ENCODE results near the gene TBC1D21. TPM values are rescaled to one million over a fixed set of nuclear protein-coding genes. Genes with fewer than 3 reads are reported as not detected.

The TBC1D21 gene
- total RNA-seq, 2 donors from 2014 or later, result not detected

DNA sequence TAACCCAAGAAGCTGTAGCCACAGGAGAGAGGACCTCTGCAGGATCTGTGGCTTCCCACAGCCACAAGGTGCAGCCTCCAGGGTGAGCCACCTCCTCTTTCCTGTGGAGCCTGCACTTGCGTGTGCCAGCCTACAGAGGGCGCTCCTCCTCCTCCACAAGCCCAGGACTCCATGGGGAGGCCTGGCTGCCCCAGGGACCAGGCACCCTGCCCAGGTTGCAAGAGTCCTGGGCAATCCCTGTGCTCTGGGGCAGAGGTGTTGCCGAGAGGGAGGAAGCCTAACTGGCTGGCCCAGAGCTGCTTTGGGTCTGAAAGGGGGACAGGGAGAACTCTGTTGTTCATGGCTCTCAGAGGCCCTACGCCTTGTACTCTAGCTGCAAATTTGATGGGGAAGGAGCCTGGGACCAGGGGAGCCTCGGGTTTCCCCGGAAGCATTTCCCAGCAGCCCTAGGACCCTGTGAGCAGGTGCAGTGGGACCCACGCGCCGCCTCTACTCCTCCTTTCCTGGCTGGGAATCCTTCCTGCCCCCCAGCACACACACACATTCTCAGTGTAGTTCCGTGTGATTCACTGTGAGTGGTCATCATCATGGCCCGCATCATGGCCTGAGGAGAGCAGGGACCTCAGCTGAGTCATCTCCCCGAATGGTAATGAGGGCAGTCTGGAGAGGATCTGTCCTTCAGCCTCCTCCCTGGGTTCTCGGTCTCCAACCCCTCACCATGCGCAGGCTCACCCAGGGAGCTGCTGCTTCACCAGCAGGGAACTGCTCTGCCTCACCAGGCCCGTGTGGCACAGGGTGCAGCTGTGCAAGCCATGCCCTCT lies 24.3 kb downstream of the TBC1D21 start:
- Mint-ChIP-seq H3K27ac (no peak overlapping the region), H3K36me3 (no peaks in the 10 kb centered on the region), H3K9me3 (no peaks in the 10 kb centered on the region)
- peak; percentile 63 to 78 for DNase-seq (ENCODE audit: low spot score in 2 of 2)
- ATAC-seq, result peak; percentile 87 to 93

- DNase-seq (ENCODE audit: low spot score in 2 of 2) (no peak), ATAC-seq (no peak)
- Mint-ChIP-seq H3K9me3 (no peaks in the 10 kb centered on the region), H3K27ac (peak overlapping the region in 1 of 2 donors; percentile 86), H3K36me3 (no peaks in the 10 kb centered on the region)
Measured at GRCh38 chr15:73899197-73900094, 26.1 kb downstream of the TBC1D21 start.

- H3K36me3 Mint-ChIP-seq, result no peaks in the 10 kb centered on the region
- DNase-seq (ENCODE audit: low spot score in 2 of 2) (no peak), ATAC-seq (no peak)
- H3K27ac Mint-ChIP-seq, result no peak overlapping the region
- H3K9me3 Mint-ChIP-seq, result no peaks in the 10 kb centered on the region
Measured at GRCh38 chr15:73900095-73900712, 26.8 kb downstream of the TBC1D21 start.

GRCh38 chr15:73901126-73901810 lies 27.9 kb downstream of the TBC1D21 start:
- Mint-ChIP-seq H3K9me3 (no peaks in the 10 kb centered on the region), H3K27ac (no peak overlapping the region), H3K36me3 (no peaks in the 10 kb centered on the region)
- ATAC-seq (no peak), DNase-seq (ENCODE audit: low spot score in 2 of 2) (peak in 1 of 2 donors; percentile 34)

DNA sequence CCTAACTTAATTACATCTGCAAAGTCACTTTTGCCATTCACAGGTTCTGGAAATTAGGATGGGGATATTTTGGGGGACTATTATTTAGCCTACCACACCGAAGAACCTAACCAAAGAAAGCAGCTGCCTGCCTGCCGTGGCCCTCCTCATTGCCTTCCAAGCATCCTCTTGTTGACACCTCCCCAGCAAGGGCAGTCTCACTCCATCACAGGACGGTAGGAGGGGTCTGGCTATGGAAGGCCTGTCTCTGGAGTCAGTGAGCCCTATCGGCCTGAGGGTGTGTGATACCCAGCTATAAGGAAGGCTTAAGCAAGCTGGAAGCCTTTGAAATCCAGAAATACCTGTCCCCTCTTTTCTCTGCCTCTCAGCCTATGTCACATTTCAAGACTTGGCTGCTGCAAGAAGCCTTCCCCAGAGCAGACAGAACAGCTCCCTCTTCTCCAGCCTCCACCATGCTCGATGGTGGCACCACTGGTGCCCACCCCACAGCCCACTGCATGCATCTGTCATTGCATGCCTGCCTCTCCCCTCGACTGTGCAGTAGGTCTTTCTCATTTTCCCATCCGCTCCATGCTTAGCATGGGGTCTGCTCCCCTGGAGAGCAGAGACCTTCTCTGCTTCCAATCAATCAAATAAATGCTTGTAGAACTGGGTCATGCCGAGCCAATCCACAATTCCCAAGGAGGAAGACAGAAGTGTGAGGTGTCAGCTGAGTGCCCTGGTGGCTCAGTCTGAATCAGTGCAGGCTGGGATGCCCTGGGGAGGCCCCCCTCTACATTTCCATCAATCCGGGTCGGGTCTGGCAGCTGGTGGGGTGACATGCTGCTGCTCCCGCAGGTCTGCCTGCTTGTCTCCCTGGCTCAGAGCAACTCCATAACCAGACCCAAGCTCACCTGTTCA lies 29.0 kb downstream of the TBC1D21 start:
- Mint-ChIP-seq H3K36me3 (no peaks in the 10 kb centered on the region), H3K9me3 (no peaks in the 10 kb centered on the region), H3K27ac (peak overlapping the region in 1 of 2 donors; percentile 17)
- DNase-seq (ENCODE audit: low spot score in 2 of 2), result peak in 1 of 2 donors; percentile 14
- ATAC-seq, result no peak

DNA sequence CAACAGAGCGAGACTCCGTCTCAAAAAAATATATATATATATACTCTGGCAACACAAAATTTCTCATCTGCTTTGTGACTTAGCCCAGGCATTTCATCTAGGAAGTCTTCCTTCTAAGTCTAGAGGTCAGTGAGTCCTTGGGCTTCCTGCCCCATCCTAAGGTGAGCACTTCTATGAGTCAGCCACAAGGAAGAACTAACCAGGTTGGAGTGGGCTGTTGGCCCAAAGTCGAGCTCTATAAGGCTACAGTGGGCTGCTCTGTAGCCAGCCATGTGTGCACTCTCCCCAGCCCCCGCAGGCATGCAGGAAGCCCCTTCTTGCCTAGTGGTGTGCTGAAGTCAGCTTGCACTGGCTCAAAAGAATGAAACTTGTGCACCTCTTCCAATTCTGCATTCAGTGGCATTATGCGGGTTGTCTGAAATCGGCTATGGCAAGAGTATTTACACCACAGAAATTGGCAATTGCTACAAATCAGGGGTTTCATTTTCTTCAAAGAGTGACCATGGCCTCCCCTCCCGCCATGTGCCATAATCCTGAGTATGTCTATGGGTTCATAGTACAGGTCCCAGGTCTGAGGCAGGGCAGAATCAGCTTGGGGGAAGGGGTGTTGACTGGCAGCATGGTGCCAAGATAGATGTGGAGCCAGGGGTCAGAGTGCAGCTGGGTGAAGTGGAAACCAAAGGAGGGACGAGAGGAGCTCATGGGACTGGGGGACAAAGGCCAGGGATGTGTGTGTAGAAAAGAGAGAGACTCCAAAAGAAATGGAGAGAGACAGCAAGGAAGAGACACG lies 30.9 kb downstream of the TBC1D21 start:
- ATAC-seq, result no peak
- no peaks in the 10 kb centered on the region for H3K9me3 Mint-ChIP-seq
- no peaks in the 10 kb centered on the region for H3K36me3 Mint-ChIP-seq
- no peak overlapping the region for H3K27ac Mint-ChIP-seq
- DNase-seq (ENCODE audit: low spot score in 2 of 2), result no peak

DNA sequence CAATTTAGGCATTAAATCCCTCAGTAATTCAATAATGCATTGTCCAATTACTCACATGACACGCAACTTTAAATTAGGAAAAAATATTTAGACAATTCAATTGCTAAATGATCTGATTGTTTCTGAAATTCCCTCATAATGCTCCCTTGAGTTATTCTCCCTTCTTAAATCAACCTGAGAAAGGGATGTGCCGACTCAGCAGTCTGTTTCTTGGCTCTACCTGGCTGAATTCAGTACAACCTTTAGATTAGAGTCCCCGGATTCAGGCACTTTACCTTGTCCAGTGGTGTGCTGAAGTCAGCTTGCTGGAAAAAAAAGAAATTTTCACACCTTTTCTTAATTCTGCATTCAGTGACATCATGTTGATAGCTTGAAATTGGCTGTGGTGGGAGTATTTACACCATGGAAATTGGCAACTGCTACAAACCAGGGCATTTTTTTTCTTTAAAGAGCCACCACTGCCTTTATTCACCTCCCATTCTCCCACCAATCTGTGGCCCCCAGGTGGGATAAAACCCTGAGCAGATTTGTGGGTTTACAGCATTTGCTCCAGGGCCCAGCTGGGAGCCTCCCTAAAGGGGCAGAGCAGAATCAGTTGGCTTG lies 32.0 kb downstream of the TBC1D21 start:
- ATAC-seq, result no peak
- Mint-ChIP-seq H3K36me3 (no peaks in the 10 kb centered on the region), H3K27ac (no peak overlapping the region), H3K9me3 (no peaks in the 10 kb centered on the region)
- no peak for DNase-seq (ENCODE audit: low spot score in 2 of 2)

- Mint-ChIP-seq H3K9me3 (no peaks in the 10 kb centered on the region), H3K27ac (no peak overlapping the region), H3K36me3 (no peaks in the 10 kb centered on the region)
- DNase-seq (ENCODE audit: low spot score in 2 of 2), result no peak
- no peak for ATAC-seq
Measured at GRCh38 chr15:73906346-73907034, 33.1 kb downstream of the TBC1D21 start.

DNA sequence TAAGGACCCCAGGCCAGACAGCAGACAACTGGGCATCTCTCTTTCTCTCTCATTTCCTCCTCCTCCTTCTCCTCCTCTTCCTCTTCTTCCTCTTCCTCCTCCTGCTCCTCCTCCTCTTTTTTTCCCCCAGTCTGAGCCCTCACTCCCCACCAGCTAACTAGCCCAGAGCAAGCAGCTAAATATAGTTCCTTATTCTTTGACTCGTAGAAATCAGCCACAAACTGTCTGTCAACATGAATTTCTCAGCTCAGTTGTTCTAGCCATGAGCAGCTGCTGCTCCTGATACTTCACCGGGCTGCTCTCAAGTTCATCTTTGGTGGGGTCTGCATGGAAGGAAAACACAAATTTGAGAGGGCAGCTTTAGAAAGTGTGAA lies 33.7 kb downstream of the TBC1D21 start:
- H3K36me3 Mint-ChIP-seq, result no peaks in the 10 kb centered on the region
- no peak overlapping the region for H3K27ac Mint-ChIP-seq
- no peak for ATAC-seq
- no peak for DNase-seq (ENCODE audit: low spot score in 2 of 2)
- no peaks in the 10 kb centered on the region for H3K9me3 Mint-ChIP-seq

- H3K9me3 Mint-ChIP-seq, result no peaks in the 10 kb centered on the region
- DNase-seq (ENCODE audit: low spot score in 2 of 2) (peak; percentile 68 to 87), ATAC-seq (peak; percentile 96 to 98)
- no peaks in the 10 kb centered on the region for H3K36me3 Mint-ChIP-seq
- H3K27ac Mint-ChIP-seq, result peak overlapping the region in 1 of 2 donors; percentile 82
Measured at GRCh38 chr15:73908030-73908821, 34.9 kb downstream of the TBC1D21 start.

DNA sequence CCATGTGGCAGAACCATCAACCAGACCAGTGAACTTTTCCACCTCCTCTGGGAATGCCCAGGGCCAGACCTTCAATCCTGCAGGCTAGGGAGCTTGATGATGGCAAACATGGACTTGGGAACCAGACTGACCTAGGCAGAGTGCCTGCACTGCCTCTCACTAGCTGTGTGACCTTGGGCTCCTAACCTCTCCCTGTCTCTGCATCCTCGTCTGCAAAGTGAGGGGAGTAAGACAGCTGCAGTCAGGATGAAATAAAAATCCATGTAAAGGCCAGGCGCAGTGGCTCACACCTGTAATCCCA lies 35.4 kb downstream of the TBC1D21 start:
- DNase-seq (ENCODE audit: low spot score in 2 of 2) (no peak), ATAC-seq (no peak)
- Mint-ChIP-seq H3K27ac (no peak overlapping the region), H3K36me3 (no peaks in the 10 kb centered on the region), H3K9me3 (no peaks in the 10 kb centered on the region)

DNA sequence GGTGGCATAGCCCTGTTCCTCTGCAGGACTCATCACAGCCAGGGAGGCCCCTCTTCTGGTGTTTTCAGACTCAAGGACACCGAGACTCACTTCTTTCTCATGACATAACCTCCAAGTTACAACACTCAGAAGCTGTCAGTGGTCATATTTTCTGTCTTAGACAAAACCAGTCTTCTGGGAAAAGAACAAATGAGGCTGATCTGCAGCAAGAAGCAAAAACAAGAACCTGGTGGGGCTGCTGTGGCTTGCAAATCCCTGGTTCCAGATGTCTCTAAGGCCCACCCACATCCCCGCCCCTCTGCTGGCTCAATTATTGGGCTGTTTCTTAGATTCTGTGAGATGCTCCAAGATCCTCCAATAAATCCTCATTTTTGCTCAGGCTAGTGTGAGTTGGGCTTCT lies 36.3 kb downstream of the TBC1D21 start:
- no peak for DNase-seq (ENCODE audit: low spot score in 2 of 2)
- Mint-ChIP-seq H3K36me3 (no peaks in the 10 kb centered on the region), H3K9me3 (no peaks in the 10 kb centered on the region), H3K27ac (no peak overlapping the region)
- no peak for ATAC-seq

DNA sequence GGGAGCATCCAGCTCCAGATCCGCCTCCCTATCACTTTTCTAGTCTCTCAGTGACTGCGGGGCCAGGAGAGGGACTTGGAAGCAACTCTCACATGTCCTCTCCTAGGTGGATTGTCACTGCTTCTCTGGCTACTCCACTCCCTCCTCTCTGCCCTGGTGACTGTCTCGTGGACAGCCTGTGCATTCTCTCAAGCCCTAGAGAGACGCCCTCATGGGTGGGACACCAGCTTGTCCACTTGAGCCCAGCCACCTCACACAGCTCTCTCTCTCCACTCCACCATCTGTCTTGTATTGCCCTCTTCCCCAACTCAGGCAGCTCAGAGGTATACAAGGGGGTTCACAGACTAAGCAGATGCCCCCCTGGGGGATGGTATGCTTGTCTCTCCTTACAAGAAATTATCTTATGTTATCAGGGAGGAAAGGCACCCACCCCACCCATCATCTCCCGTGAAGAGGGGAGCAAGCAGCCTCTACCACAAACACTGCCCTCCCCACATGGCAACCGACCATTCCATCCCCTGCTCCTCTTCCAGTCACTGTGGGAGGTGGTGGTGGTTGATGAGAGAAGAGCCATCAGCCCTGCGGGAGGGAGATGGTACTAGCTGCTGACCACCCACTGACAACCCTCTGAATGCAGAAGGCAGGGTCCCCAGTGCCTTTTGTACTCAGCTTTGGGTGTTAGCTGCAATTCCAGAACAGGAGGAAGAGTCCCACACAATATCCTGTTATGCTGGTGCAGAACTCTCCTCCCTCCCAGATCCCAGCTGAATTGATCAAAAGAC lies 37.3 kb downstream of the TBC1D21 start:
- DNase-seq (ENCODE audit: low spot score in 2 of 2), result no peak
- Mint-ChIP-seq H3K36me3 (no peaks in the 10 kb centered on the region), H3K27ac (peak overlapping the region; percentile 4 to 88), H3K9me3 (no peaks in the 10 kb centered on the region)
- ATAC-seq, result no peak
